COLO668 (cell line): ENCODE results near the gene PRKG1.
"Not testable (repeated sequence)": the region's sequence is repeated elsewhere in the genome, so short reads cannot be mapped to it uniquely, and the experiment has no call there.

Experiments
- DNase-seq: peaks from one replicate; lab custom pipeline; 2025; ENCODE audit not compliant: unreplicated experiment; lab: John Stamatoyannopoulos, UW

PRKG1 gene

DNA sequence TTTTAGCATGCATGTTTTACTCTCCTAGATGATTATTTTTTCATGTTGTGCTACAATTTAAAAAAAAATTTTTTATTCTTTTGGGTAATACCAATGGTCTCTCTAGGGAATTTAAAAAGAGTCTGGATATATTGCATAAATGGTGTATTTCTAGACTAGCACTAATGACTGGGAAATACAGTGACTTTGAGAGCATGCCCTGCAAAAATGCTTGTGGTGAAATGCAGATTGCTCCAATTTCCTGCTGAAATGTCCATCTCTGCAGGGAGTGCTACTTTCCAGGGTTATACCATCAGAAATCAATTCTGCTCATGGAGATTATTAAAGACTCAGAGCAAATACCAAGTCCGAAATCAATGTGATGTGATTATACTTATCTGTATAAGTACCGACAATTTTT is 186.1 kb downstream of the PRKG1 start:
- no peak for DNase-seq

- DNase-seq, result no peak
Measured at GRCh38 chr10:51266496-51266895, 192.2 kb downstream of the PRKG1 start.

DNA sequence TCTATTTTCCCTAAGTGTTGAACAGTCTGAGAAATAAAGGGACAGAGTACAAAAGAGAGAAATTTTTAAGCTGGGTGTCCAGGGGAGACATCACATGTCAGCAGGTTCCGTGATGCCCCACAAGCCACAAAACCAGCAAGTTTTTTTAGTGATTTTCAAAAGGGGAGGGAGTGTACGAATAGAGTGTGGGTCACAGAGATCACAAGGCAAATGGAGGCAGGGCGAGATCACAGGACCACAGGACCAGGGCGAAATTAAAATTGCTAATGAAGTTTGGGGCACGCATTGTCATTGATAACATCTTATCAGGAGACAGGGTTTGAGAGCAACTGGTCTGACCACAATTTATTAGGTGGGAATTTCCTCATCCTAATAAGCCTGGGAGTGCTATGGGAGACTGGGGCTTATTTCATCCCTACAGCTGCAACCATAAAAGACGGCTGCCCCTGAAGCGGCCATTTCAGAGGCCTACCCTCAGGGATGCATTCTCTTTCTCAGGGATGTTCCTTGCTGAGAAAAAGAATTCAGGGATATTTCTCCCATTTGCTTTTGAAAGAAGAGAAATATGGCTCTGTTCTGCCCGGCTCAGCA is 193.8 kb downstream of the PRKG1 start:
- not testable (repeated sequence) for DNase-seq

GRCh38 chr10:51269821-51270220 is 195.5 kb downstream of the PRKG1 start:
- DNase-seq, result no peak

GRCh38 chr10:51270936-51271530 is 196.7 kb downstream of the PRKG1 start:
- DNase-seq, result no peak

DNA sequence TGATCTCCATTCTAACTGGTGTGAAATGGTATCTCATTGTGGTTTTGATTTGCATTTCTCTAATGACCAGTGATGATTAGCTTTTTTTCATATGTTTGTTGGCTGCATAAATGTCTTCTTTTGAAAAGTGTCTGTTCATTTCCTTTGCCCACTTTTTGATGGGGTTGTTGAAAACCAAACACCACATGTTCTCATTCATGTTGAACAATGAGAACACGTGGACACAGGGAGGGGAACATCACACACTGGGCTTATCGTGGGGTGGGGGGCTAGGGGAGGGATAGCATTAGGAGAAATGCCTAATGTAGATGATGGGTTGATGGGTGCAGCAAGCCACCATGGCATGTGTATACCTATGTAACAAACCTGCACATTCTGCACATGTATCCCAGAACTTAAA is 197.8 kb downstream of the PRKG1 start:
- not testable (repeated sequence) for DNase-seq

DNA sequence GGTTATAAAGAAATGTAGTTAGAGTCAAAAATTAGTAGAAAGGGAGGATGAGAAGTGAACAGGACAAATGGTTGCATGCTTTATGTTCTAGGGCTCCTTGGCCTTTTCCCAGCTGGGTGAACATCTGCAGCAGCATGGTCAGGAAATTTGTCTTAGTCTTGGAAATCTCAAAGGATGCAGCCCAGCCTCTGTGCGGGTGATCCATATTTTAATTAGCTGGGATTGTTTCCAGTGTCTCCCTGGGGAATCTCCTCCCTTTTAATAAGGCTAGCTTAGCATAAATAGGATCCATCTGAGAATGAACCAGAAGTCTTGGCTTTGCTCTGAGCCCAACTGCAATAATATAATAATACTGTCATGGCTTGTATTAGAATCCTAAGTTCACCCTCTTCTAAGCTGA is 198.3 kb downstream of the PRKG1 start:
- no peak for DNase-seq

- no peak for DNase-seq
Measured at GRCh38 chr10:51273574-51273973, 199.3 kb downstream of the PRKG1 start.

DNA sequence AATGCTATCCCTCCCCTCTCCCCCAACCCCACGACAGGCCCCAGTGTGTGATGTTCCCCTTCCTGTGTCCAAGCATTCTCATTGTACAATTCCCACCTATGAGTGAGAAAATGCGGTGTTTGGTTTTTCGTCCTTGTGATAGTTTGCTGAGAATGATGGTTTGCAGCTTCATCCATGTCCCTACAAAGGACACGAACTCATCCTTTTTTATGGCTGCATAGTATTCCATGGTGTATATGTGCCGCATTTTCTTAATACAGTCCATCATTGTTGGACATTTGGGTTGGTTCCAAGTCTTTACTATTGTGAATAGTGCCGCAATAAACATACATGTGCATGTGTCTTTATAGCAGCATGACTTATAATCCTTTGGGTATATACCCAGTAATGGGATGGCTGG is 201.8 kb downstream of the PRKG1 start:
- not testable (repeated sequence) for DNase-seq

GRCh38 chr10:51281387-51281786 is 207.1 kb downstream of the PRKG1 start:
- DNase-seq, result not testable (repeated sequence)

- DNase-seq, result no peak
Measured at GRCh38 chr10:51285601-51286000, 211.3 kb downstream of the PRKG1 start.

DNA sequence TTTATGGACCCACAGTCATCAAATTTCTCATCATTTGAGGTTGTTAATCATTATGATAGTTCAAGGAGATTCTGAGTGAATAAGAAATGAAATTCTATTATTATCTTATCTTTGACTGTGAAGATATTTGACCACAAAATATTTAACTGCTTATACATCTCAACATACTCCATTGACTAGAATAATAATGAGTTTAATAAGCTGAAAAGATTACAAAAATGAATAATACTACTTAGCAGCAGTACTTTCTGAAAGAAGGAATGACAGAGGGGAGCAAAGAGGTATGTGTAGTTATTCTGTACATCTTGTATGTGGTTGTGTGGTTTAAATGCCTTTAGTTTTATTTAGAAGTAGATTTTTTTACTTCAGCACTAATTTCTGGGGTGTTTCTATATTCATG is 214.2 kb downstream of the PRKG1 start:
- no peak for DNase-seq

- no peak for DNase-seq
Measured at GRCh38 chr10:51289519-51289918, 215.2 kb downstream of the PRKG1 start.

DNA sequence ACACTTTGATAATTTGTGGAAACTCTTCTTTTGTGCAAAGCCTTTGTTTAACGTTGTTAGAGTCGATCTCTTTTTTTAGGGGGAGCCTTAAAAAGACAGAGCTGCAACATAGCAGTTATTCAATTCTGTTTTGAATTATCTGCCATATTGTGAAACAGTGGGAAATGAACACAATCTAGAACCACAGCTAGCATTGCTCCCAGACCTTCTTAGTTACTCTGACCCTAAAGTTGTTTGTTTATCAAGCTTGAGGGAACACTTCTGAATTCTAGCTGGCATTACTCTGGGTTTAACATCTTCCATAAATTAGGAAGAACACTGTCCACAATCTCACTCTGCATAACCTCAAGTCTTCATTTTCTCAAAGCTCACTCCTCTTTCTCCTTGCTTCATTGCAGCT is 217.7 kb downstream of the PRKG1 start:
- DNase-seq, result no peak

DNA sequence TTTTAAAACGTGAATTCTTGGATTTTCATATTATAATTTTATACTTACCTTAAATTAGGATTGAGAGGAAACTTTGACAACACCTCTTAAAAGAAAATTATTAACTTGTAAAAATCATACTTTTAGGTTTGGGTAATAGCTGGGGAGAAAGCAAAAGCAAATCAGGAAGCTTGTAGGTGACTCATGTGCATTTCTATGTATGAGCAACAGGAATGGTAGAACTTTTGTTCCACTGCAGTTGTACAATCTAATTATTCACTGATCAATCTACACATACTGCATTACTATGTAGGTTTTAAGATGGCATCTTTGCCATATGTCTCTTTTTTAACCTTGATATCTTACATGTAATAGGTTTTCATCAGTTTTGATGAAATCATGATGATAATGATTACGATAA is 223.2 kb downstream of the PRKG1 start:
- no peak for DNase-seq

- no peak for DNase-seq
Measured at GRCh38 chr10:51300617-51301304, 226.5 kb downstream of the PRKG1 start.

DNA sequence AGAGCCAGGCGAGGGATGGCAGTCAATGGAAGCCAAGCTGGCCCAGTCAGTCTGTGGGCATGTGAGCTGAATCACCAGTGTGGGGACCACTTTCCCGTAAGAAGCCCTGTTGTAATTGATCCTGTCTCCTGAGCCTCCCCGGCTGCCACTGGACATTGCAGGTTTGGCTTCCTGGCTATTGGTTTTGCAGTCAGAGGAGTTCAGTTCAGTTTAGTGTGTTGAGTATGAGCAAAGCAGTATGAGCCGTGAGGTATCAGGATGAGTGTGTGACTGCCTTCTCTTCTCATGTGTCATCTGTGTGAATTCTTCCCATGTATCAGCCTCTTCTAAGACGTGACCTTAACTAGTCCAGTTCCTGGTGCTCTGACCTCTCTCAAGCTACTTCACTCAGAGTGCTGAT is 227.4 kb downstream of the PRKG1 start:
- DNase-seq, result no peak

GRCh38 chr10:51302316-51302715 is 228.0 kb downstream of the PRKG1 start:
- no peak for DNase-seq

- no peak for DNase-seq
Measured at GRCh38 chr10:51308116-51308515, 233.8 kb downstream of the PRKG1 start.

- DNase-seq, result no peak
Measured at GRCh38 chr10:51311228-51311627, 236.9 kb downstream of the PRKG1 start.

DNA sequence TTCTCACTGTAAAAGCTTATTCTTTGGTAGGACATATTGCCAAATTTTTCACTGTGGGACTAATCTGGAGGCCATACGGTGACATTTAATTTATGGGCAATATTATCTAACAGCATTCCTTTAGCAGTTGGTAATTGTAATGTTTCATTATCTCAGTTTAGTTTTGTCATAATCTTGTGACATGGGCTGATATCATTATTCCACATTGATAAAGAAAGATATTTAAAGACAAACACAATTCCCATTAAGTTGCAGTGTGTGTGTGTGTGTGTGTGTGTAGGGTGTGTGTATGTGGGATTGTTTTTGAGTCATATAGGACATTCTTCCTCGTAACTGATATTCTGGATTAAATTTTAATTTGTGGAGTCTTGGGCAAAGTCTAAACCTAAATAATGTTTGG is 238.5 kb downstream of the PRKG1 start:
- DNase-seq, result no peak

DNA sequence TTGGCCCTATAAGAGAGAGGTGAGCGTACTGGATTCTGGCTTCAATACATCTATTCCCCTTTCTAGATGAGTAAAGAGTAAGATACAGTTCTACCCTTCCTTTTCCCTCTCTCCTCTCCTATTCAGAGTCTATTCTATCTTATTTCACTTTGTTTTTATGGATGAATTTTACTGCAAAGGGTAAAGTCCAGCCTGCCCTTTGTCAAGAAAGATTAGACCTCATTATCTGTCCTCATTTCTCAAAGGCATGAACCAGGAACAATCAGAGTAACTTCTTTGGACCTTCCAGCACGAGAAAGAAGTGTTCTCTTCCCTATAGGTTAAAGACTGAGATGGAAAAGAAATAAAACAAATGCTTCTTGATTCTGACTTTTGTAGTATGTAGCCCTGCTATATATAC is 239.0 kb downstream of the PRKG1 start:
- no peak for DNase-seq
